ENCODE data around the gene PHF2.

The PHF2 gene

GRCh38 chr9:93675336-93676150 is 99.2 kb downstream of the PHF2 start:
- H3K27me3 ChIP-seq (ENCODE audit: control insufficient read depth, insufficient read depth, low read length), result no peaks in the 10 kb centered on the region
- no peak overlapping the region for H3K9ac ChIP-seq (ENCODE audit: low read depth, low read length)
- H3K4me3 ChIP-seq (ENCODE audit: low read length), result no peak overlapping the region
- H3K4me1 ChIP-seq (ENCODE audit: control insufficient read depth, insufficient read depth, low read length), result no peaks in the 10 kb centered on the region
- no peaks in the 10 kb centered on the region for H3K9me3 ChIP-seq (replicated peaks; ENCODE audit: low read length)
- peaks cover 11% of the 10 kb centered on the region for H3K36me3 ChIP-seq (ENCODE audit: insufficient read depth, low read length)
- H3K4me2 ChIP-seq (ENCODE audit: low read length), result no peak overlapping the region

- Histone ChIP-seq H3K27me3 (ENCODE audit: control insufficient read depth, insufficient read depth, low read length) (no peaks in the 10 kb centered on the region), H3K4me3 (ENCODE audit: low read length) (no peak overlapping the region), H3K4me2 (ENCODE audit: low read length) (no peak overlapping the region), H3K9me3 (replicated peaks; ENCODE audit: low read length) (no peaks in the 10 kb centered on the region), H3K9ac (ENCODE audit: low read depth, low read length) (no peak overlapping the region), H3K4me1 (ENCODE audit: control insufficient read depth, insufficient read depth, low read length) (no peaks in the 10 kb centered on the region), H3K36me3 (ENCODE audit: insufficient read depth, low read length) (peaks cover 11% of the 10 kb centered on the region)
Observed at GRCh38 chr9:93676310-93677047, 100.1 kb downstream of the PHF2 start.

- no peak overlapping the region for H3K4me2 ChIP-seq (ENCODE audit: low read length)
- no peaks in the 10 kb centered on the region for H3K27me3 ChIP-seq (ENCODE audit: control insufficient read depth, insufficient read depth, low read length)
- no peaks in the 10 kb centered on the region for H3K9me3 ChIP-seq (replicated peaks; ENCODE audit: low read length)
- H3K9ac ChIP-seq (ENCODE audit: low read depth, low read length), result no peak overlapping the region
- H3K36me3 ChIP-seq (ENCODE audit: insufficient read depth, low read length), result peaks cover 11% of the 10 kb centered on the region
- H3K4me3 ChIP-seq (ENCODE audit: low read length), result no peak overlapping the region
- no peaks in the 10 kb centered on the region for H3K4me1 ChIP-seq (ENCODE audit: control insufficient read depth, insufficient read depth, low read length)
Observed at GRCh38 chr9:93677048-93677571, 100.7 kb downstream of the PHF2 start.

- H3K27me3 ChIP-seq (ENCODE audit: control insufficient read depth, insufficient read depth, low read length), result no peaks in the 10 kb centered on the region
Observed at GRCh38 chr9:93677641-93678136, 101.3 kb downstream of the PHF2 start.

GRCh38 chr9:93678199-93679019 is 102.0 kb downstream of the PHF2 start:
- no peaks in the 10 kb centered on the region for H3K27me3 ChIP-seq (ENCODE audit: control insufficient read depth, insufficient read depth, low read length)
- H3K36me3 ChIP-seq (ENCODE audit: insufficient read depth, low read length), result peaks cover 11% of the 10 kb centered on the region

More at GRCh38 chr9:93677641-93678136, 101.3 kb downstream of the PHF2 start:
- H3K4me1 ChIP-seq (ENCODE audit: control insufficient read depth, insufficient read depth, low read length), result no peaks in the 10 kb centered on the region
- H3K36me3 ChIP-seq (ENCODE audit: insufficient read depth, low read length), result peaks cover 11% of the 10 kb centered on the region
- no peak overlapping the region for H3K4me3 ChIP-seq (ENCODE audit: low read length)
- H3K4me2 ChIP-seq (ENCODE audit: low read length), result no peak overlapping the region
- no peaks in the 10 kb centered on the region for H3K9me3 ChIP-seq (replicated peaks; ENCODE audit: low read length)
- no peak overlapping the region for H3K9ac ChIP-seq (ENCODE audit: low read depth, low read length)

GRCh38 chr9:93679536-93680442 is 103.4 kb downstream of the PHF2 start:
- Histone ChIP-seq H3K4me1 (ENCODE audit: control insufficient read depth, insufficient read depth, low read length) (no peaks in the 10 kb centered on the region), H3K27me3 (ENCODE audit: control insufficient read depth, insufficient read depth, low read length) (no peaks in the 10 kb centered on the region), H3K4me2 (ENCODE audit: low read length) (no peak overlapping the region), H3K36me3 (ENCODE audit: insufficient read depth, low read length) (peaks cover 7% of the 10 kb centered on the region), H3K9me3 (replicated peaks; ENCODE audit: low read length) (no peaks in the 10 kb centered on the region), H3K9ac (ENCODE audit: low read depth, low read length) (no peak overlapping the region), H3K4me3 (ENCODE audit: low read length) (no peak overlapping the region)

More at GRCh38 chr9:93678199-93679019, 102.0 kb downstream of the PHF2 start:
- Histone ChIP-seq H3K9me3 (replicated peaks; ENCODE audit: low read length) (no peaks in the 10 kb centered on the region), H3K9ac (ENCODE audit: low read depth, low read length) (no peak overlapping the region), H3K4me3 (ENCODE audit: low read length) (no peak overlapping the region), H3K4me2 (ENCODE audit: low read length) (no peak overlapping the region), H3K4me1 (ENCODE audit: control insufficient read depth, insufficient read depth, low read length) (no peaks in the 10 kb centered on the region)

GRCh38 chr9:93680443-93681268 is 104.3 kb downstream of the PHF2 start:
- Histone ChIP-seq H3K4me3 (ENCODE audit: low read length) (no peak overlapping the region), H3K27me3 (ENCODE audit: control insufficient read depth, insufficient read depth, low read length) (no peaks in the 10 kb centered on the region), H3K9ac (ENCODE audit: low read depth, low read length) (no peak overlapping the region), H3K9me3 (replicated peaks; ENCODE audit: low read length) (no peaks in the 10 kb centered on the region), H3K4me1 (ENCODE audit: control insufficient read depth, insufficient read depth, low read length) (no peaks in the 10 kb centered on the region), H3K4me2 (ENCODE audit: low read length) (no peak overlapping the region), H3K36me3 (ENCODE audit: insufficient read depth, low read length) (peaks cover 7% of the 10 kb centered on the region)

- Histone ChIP-seq H3K36me3 (ENCODE audit: insufficient read depth, low read length) (peaks cover 7% of the 10 kb centered on the region), H3K4me1 (ENCODE audit: control insufficient read depth, insufficient read depth, low read length) (no peaks in the 10 kb centered on the region), H3K4me2 (ENCODE audit: low read length) (no peak overlapping the region), H3K9ac (ENCODE audit: low read depth, low read length) (no peak overlapping the region), H3K4me3 (ENCODE audit: low read length) (no peak overlapping the region), H3K27me3 (ENCODE audit: control insufficient read depth, insufficient read depth, low read length) (no peaks in the 10 kb centered on the region), H3K9me3 (replicated peaks; ENCODE audit: low read length) (no peaks in the 10 kb centered on the region)
Observed at GRCh38 chr9:93681269-93682154, 105.1 kb downstream of the PHF2 start.

GRCh38 chr9:93682155-93682968 is 106.0 kb downstream of the PHF2 start:
- Histone ChIP-seq H3K27me3 (ENCODE audit: control insufficient read depth, insufficient read depth, low read length) (no peaks in the 10 kb centered on the region), H3K4me2 (ENCODE audit: low read length) (no peak overlapping the region), H3K4me1 (ENCODE audit: control insufficient read depth, insufficient read depth, low read length) (no peaks in the 10 kb centered on the region)

More at GRCh38 chr9:93682155-93682968, 106.0 kb downstream of the PHF2 start:
- Histone ChIP-seq H3K36me3 (ENCODE audit: insufficient read depth, low read length) (peaks cover 7% of the 10 kb centered on the region), H3K9ac (ENCODE audit: low read depth, low read length) (no peak overlapping the region), H3K4me3 (ENCODE audit: low read length) (no peak overlapping the region), H3K9me3 (replicated peaks; ENCODE audit: low read length) (no peaks in the 10 kb centered on the region)
